Neural crest cell (in vitro differentiated cells): Measurements from ENCODE around the gene ZNF620. TPM values are rescaled to one million over a fixed set of nuclear protein-coding genes. Genes with fewer than 3 reads are reported as not detected.

Experiments used
- DNase-seq: peaks from one replicate; pipeline ENCODE4 v3.0.0; 2021; ENCODE audit warnings: low read depth, mixed read lengths, low spot score
- H3K27ac Mint-ChIP-seq: one replicate; pipeline ENCODE4 v1.8.0; 2021; ENCODE audit warnings: mild to moderate bottlenecking, mixed read lengths; ENCODE audit not compliant: unreplicated experiment
- H3K27me3 Mint-ChIP-seq: 2 replicates; pipeline ENCODE4 v1.8.0; 2021; ENCODE audit warnings: low read depth, mild to moderate bottlenecking, mixed read lengths
- H3K36me3 Mint-ChIP-seq: 2 replicates; pipeline ENCODE4 v1.8.0; 2021; ENCODE audit warnings: low read depth, mild to moderate bottlenecking, mixed read lengths
- H3K4me1 Mint-ChIP-seq: 2 replicates; pipeline ENCODE4 v1.8.0; 2021; ENCODE audit warnings: mixed read lengths
- H3K4me3 Mint-ChIP-seq: one replicate; pipeline ENCODE4 v1.8.0; 2021; ENCODE audit warnings: mild to moderate bottlenecking, mixed read lengths
- H3K9me3 Mint-ChIP-seq: 2 replicates; pipeline ENCODE4 v1.8.0; 2021; ENCODE audit warnings: mixed read lengths
- CTCF ChIP-seq: fragments of 200-600 bp; sonication (generic); conservative IDR thresholded peaks from 2 replicates; pipeline ENCODE4 v1.5.0; 2021; ENCODE audit warnings: antibody characterized with exemption, mild to moderate bottlenecking
- total RNA-seq: library from RNA; stranded (reverse); gene quantifications from 2 replicates; pipeline ENCODE4 v1.2.1, GENCODE V29; 2021

Gene ZNF620
- total RNA-seq, 1 donor from 2014 or later: 24.0 TPM

- TF ChIP-seq CTCF: no peak
- Mint-ChIP-seq H3K27ac (no peak overlapping the region), H3K4me1 (peaks cover 19% of the 10 kb centered on the region), H3K27me3 (no peaks in the 10 kb centered on the region), H3K4me3 (no peak overlapping the region), H3K36me3 (peaks cover 13% of the 10 kb centered on the region), H3K9me3 (peaks cover 3% of the 10 kb centered on the region)
- DNase-seq: no peak
Observed at GRCh38 chr3:40521254-40521653, 15.4 kb downstream of the ZNF620 start.

- TF ChIP-seq CTCF: no peak
- H3K4me1 Mint-ChIP-seq: peaks cover 38% of the 10 kb centered on the region
- no peak overlapping the region for H3K27ac Mint-ChIP-seq
- H3K9me3 Mint-ChIP-seq: peaks cover 2% of the 10 kb centered on the region
- H3K36me3 Mint-ChIP-seq: peaks cover 15% of the 10 kb centered on the region
- no peak for DNase-seq
- H3K4me3 Mint-ChIP-seq: peak overlapping the region; percentile 99
- no peaks in the 10 kb centered on the region for H3K27me3 Mint-ChIP-seq
Observed at GRCh38 chr3:40523781-40524180, 17.9 kb downstream of the ZNF620 start.

GRCh38 chr3:40524222-40524567 is 18.4 kb downstream of the ZNF620 start:
- Mint-ChIP-seq H3K4me3 (peak overlapping the region; percentile 99), H3K4me1 (peaks cover 40% of the 10 kb centered on the region), H3K27ac (peak overlapping the region; percentile 83), H3K9me3 (no peaks in the 10 kb centered on the region), H3K36me3 (peaks cover 15% of the 10 kb centered on the region), H3K27me3 (no peaks in the 10 kb centered on the region)
- TF ChIP-seq CTCF: no peak
- DNase-seq: no peak

GRCh38 chr3:40524568-40525285 is 18.9 kb downstream of the ZNF620 start, which contains the start of gene ZNF621:
ZNF621 (plus strand) TSS chr3:40524960; CDS start chr3:40525841, 881 bp downstream.
- peaks cover 15% of the 10 kb centered on the region for H3K36me3 Mint-ChIP-seq
- H3K4me3 Mint-ChIP-seq: peak within 1 kb of the TSS; percentile 99
- peaks cover 40% of the 10 kb centered on the region for H3K4me1 Mint-ChIP-seq
- TF ChIP-seq CTCF: no peak
- peak; percentile 86 for DNase-seq
- H3K27me3 Mint-ChIP-seq: no peaks in the 10 kb centered on the region
- H3K27ac Mint-ChIP-seq: peak within 1 kb of the TSS; percentile 97
- no peaks in the 10 kb centered on the region for H3K9me3 Mint-ChIP-seq

GRCh38 chr3:40528426-40528825 is 22.6 kb downstream of the ZNF620 start:
- peaks cover 48% of the 10 kb centered on the region for H3K36me3 Mint-ChIP-seq
- no peaks in the 10 kb centered on the region for H3K27me3 Mint-ChIP-seq
- H3K4me1 Mint-ChIP-seq: peaks cover 40% of the 10 kb centered on the region
- TF ChIP-seq CTCF: no peak
- DNase-seq: no peak
- H3K4me3 Mint-ChIP-seq: peak overlapping the region; percentile 58
- H3K27ac Mint-ChIP-seq: no peak overlapping the region
- H3K9me3 Mint-ChIP-seq: peaks cover 4% of the 10 kb centered on the region
